Activated CD8-positive, alpha-beta T cell treated with anti-CD3 and anti-CD28 coated beads for 36 hours (primary cell): Measurements from ENCODE around the gene CHMP4A. TPM values are rescaled to one million over a fixed set of nuclear protein-coding genes. Genes with fewer than 3 reads are reported as not detected.
"Not testable (repeated sequence)": the region's sequence is repeated elsewhere in the genome, so short reads cannot be mapped to it uniquely, and the experiment has no call there.

Source experiments
- ATAC-seq: fragments of 200-7000 bp; cut with Tn5 transposase; one replicate; pipeline ENCODE4 v1.10.0; 2021; ENCODE audit warnings: mild to moderate bottlenecking, moderate library complexity
- CTCF ChIA-PET: fragments of 350-600 bp; sonication (Branson Sonifier 250); formaldehyde crosslinking; loops from one replicate; lab custom pipeline; 2021; ENCODE audit warnings: antibody characterized with exemption; lab: Charles Lee
- POLR2A ChIA-PET: fragments of 350-600 bp; sonication (Branson Sonifier 250); formaldehyde crosslinking; loops from one replicate; lab custom pipeline; 2021; ENCODE audit warnings: antibody characterized with exemption; lab: Charles Lee
- DNase-seq: peaks from one replicate; pipeline ENCODE4 v3.0.0-alpha.2; 2020
- H3K27ac Mint-ChIP-seq: one replicate; pipeline ENCODE4 v1.8.0; 2021; ENCODE audit warnings: mild to moderate bottlenecking, mixed read lengths
- H3K27me3 Mint-ChIP-seq: one replicate; pipeline ENCODE4 v1.8.0; 2021; ENCODE audit warnings: mixed read lengths
- H3K36me3 Mint-ChIP-seq: one replicate; pipeline ENCODE4 v1.8.0; 2021; ENCODE audit warnings: low read depth, mixed read lengths
- H3K4me1 Mint-ChIP-seq: one replicate; pipeline ENCODE4 v1.8.0; 2021; ENCODE audit warnings: low read depth, mixed read lengths
- H3K4me3 Mint-ChIP-seq: one replicate; pipeline ENCODE4 v1.8.0; 2021; ENCODE audit warnings: mild to moderate bottlenecking, moderate library complexity, mixed read lengths
- H3K9me3 Mint-ChIP-seq: one replicate; pipeline ENCODE4 v1.8.0; 2021; ENCODE audit warnings: mixed read lengths
- CTCF ChIP-seq: fragments of 200-600 bp; IDR thresholded peaks from one replicate; pipeline ENCODE4 v1.8.0; 2022; ENCODE audit warnings: antibody characterized with exemption, mild to moderate bottlenecking
- intact Hi-C: fragments of 100-400 bp; cut with micrococcal nuclease; formaldehyde crosslinking; loops from one replicate; pipeline ENCODE4 v1.10.0; 2022
- total RNA-seq, 2 experiments: library from RNA; stranded (reverse); gene quantifications; one replicate each; pipeline ENCODE4 v1.2.3, GENCODE V29; 2021

CHMP4A gene
- total RNA-seq, 2 experiments from 2014 or later = 55.6 to 61.8 TPM

- TF ChIP-seq CTCF = no peak
- no peak overlapping the region for H3K4me3 Mint-ChIP-seq
- ATAC-seq = no peak
- ChIA-PET POLR2A (interaction anchor here (0.8 to 8.5 kb wide), 8 partner anchors 10 to 51 kb away, joined by 3 to 58 read pairs (median 5); partner anchors contain the start of genes IRF9, MDP1 and TM9SF1), CTCF (interaction anchor here (1.3 to 1.6 kb wide), 2 partner anchors 101 to 102 kb away, joined by 3 to 5 read pairs; no protein-coding TSS in a partner anchor)
- intact Hi-C loops = no loop called here
- peaks cover 76% of the 10 kb centered on the region for H3K36me3 Mint-ChIP-seq
- H3K27me3 Mint-ChIP-seq = no peaks in the 10 kb centered on the region
- H3K4me1 Mint-ChIP-seq = peaks cover 45% of the 10 kb centered on the region
- H3K27ac Mint-ChIP-seq = peak overlapping the region; percentile 60
- no peak for DNase-seq
- H3K9me3 Mint-ChIP-seq = peaks cover 11% of the 10 kb centered on the region
Measured at GRCh38 chr14:24206260-24207103, 6.8 kb downstream of the CHMP4A start.

- POLR2A ChIA-PET = interaction anchor here (1.0 to 8.5 kb wide), 5 partner anchors 9 to 227 kb away, joined by 3 to 58 read pairs (median 4); partner anchors contain the start of genes CHMP4A, IRF9, MDP1 and TM9SF1
- no peak for DNase-seq
- CTCF ChIA-PET = interaction anchor here (1.8 kb wide), 2 partner anchors 44 to 103 kb away, joined by 4 to 5 read pairs; partner anchors contain the start of gene CIDEB
- H3K36me3 Mint-ChIP-seq = peaks cover 77% of the 10 kb centered on the region
- H3K4me1 Mint-ChIP-seq = peaks cover 44% of the 10 kb centered on the region
- ATAC-seq = no peak
- no peaks in the 10 kb centered on the region for H3K27me3 Mint-ChIP-seq
- no peak for TF ChIP-seq CTCF
- intact Hi-C loops = no loop called here
- peak overlapping the region; percentile 7 for H3K27ac Mint-ChIP-seq
- H3K4me3 Mint-ChIP-seq = no peak overlapping the region
- H3K9me3 Mint-ChIP-seq = peaks cover 13% of the 10 kb centered on the region
Measured at GRCh38 chr14:24204163-24205146, 8.8 kb downstream of the CHMP4A start.

- CTCF ChIA-PET = interaction anchor here (1.1 to 1.8 kb wide), 3 partner anchors 43 to 104 kb away, joined by 3 to 5 read pairs (median 4); partner anchors contain the start of gene CIDEB
- peaks cover 82% of the 10 kb centered on the region for H3K36me3 Mint-ChIP-seq
- H3K27ac Mint-ChIP-seq = not testable (repeated sequence)
Measured at GRCh38 chr14:24203249-24203886, 9.9 kb downstream of the CHMP4A start.

GRCh38 chr14:24202538-24202937 is 10.8 kb downstream of the CHMP4A start:
- H3K27me3 Mint-ChIP-seq, DNase-seq, intact Hi-C loops, H3K4me3 Mint-ChIP-seq, H3K27ac Mint-ChIP-seq, ATAC-seq: not testable (repeated sequence)
- POLR2A ChIA-PET = interaction anchor here (1.0 kb wide), 1 partner anchor 11 kb away, joined by 3 read pairs; the partner anchor contains the start of gene CHMP4A
- CTCF ChIA-PET = interaction anchor here (1.1 to 1.8 kb wide), 3 partner anchors 42 to 105 kb away, joined by 3 to 5 read pairs (median 4); partner anchors contain the start of gene CIDEB
- Mint-ChIP-seq H3K9me3 (peaks cover 17% of the 10 kb centered on the region), H3K4me1 (peaks cover 49% of the 10 kb centered on the region), H3K36me3 (peaks cover 76% of the 10 kb centered on the region)

More at GRCh38 chr14:24203249-24203886, 9.9 kb downstream of the CHMP4A start:
- ATAC-seq, H3K27me3 Mint-ChIP-seq, DNase-seq, intact Hi-C loops, H3K4me3 Mint-ChIP-seq: not testable (repeated sequence)
- Mint-ChIP-seq H3K4me1 (peaks cover 53% of the 10 kb centered on the region), H3K9me3 (peaks cover 17% of the 10 kb centered on the region)
- POLR2A ChIA-PET = interaction anchor here (1.0 to 8.5 kb wide), 4 partner anchors 8 to 42 kb away, joined by 3 to 58 read pairs (median 4); partner anchors contain the start of genes CHMP4A, IRF9 and TM9SF1

GRCh38 chr14:24198814-24199524 is 14.3 kb downstream of the CHMP4A start:
- CTCF ChIA-PET = interaction anchor here (0.9 to 1.8 kb wide), 3 partner anchors 38 to 135 kb away, joined by 3 to 9 read pairs (median 4); partner anchors contain the start of gene IRF9
- H3K9me3 Mint-ChIP-seq = peaks cover 17% of the 10 kb centered on the region
- H3K4me1 Mint-ChIP-seq = peaks cover 42% of the 10 kb centered on the region
- POLR2A ChIA-PET = interaction anchor here (1.1 kb wide), 2 partner anchors 11 to 15 kb away, joined by 3 read pairs; no protein-coding TSS in a partner anchor
- TF ChIP-seq CTCF = no peak
- intact Hi-C loops = no loop called here
- peak overlapping the region; percentile 60 for H3K27ac Mint-ChIP-seq
- H3K36me3 Mint-ChIP-seq = peaks cover 60% of the 10 kb centered on the region
- no peak for ATAC-seq
- no peaks in the 10 kb centered on the region for H3K27me3 Mint-ChIP-seq
- H3K4me3 Mint-ChIP-seq = no peak overlapping the region
- DNase-seq = no peak
